HG02870 (cell line): ENCODE data around the gene TRNAU1AP.
"Not testable (repeated sequence)": the region's sequence is repeated elsewhere in the genome, so short reads cannot be mapped to it uniquely, and the experiment has no call there.

Experiments used
- ATAC-seq: cut with Tn5 transposase; IDR thresholded peaks from one replicate; pipeline ENCODE4 v1.9.1; 2021; ENCODE audit warnings: mild to moderate bottlenecking, moderate library complexity; ENCODE audit not compliant: unreplicated experiment

Gene TRNAU1AP

GRCh38 chr1:28552758-28553663 is at the start of gene TRNAU1AP:
Gene TRNAU1AP (plus strand): TSS chr1:28553085. CDS start chr1:28553111, 26 bp downstream.
- peak; percentile 89 for ATAC-seq

- ATAC-seq = no peak
Measured at GRCh38 chr1:28503117-28503516, 49.8 kb upstream of the TRNAU1AP start.

- peak; percentile 62 for ATAC-seq
Measured at GRCh38 chr1:28505406-28506187, 47.3 kb upstream of the TRNAU1AP start, which contains the start of gene RCC1. Gene RCC1 (plus strand): TSS chr1:28506043. CDS start chr1:28529867, 23,824 bp downstream.

GRCh38 chr1:28506907-28507246 is 46.0 kb upstream of the TRNAU1AP start:
- no peak for ATAC-seq

- no peak for ATAC-seq
Measured at GRCh38 chr1:28507247-28507645, 45.6 kb upstream of the TRNAU1AP start.

GRCh38 chr1:28507646-28508434 is 45.0 kb upstream of the TRNAU1AP start:
- no peak for ATAC-seq

- ATAC-seq = no peak
Measured at GRCh38 chr1:28508435-28508754, 44.5 kb upstream of the TRNAU1AP start.

GRCh38 chr1:28509705-28510272 is 43.1 kb upstream of the TRNAU1AP start:
- ATAC-seq = no peak

GRCh38 chr1:28510273-28510969 is 42.5 kb upstream of the TRNAU1AP start:
- ATAC-seq = no peak

GRCh38 chr1:28510970-28511440 is 41.9 kb upstream of the TRNAU1AP start:
- no peak for ATAC-seq

- no peak for ATAC-seq
Measured at GRCh38 chr1:28512058-28512611, 40.8 kb upstream of the TRNAU1AP start.

GRCh38 chr1:28514445-28514933 is 38.4 kb upstream of the TRNAU1AP start:
- not testable (repeated sequence) for ATAC-seq

GRCh38 chr1:28516518-28516956 is 36.3 kb upstream of the TRNAU1AP start:
- ATAC-seq = no peak

- ATAC-seq = no peak
Measured at GRCh38 chr1:28517649-28517999, 35.3 kb upstream of the TRNAU1AP start.

GRCh38 chr1:28518000-28518744 is 34.7 kb upstream of the TRNAU1AP start:
- peak; percentile 63 for ATAC-seq

GRCh38 chr1:28518745-28519341 is 34.0 kb upstream of the TRNAU1AP start:
- no peak for ATAC-seq

- ATAC-seq = no peak
Measured at GRCh38 chr1:28519946-28520725, 32.7 kb upstream of the TRNAU1AP start.

GRCh38 chr1:28520796-28521195 is 32.1 kb upstream of the TRNAU1AP start:
- ATAC-seq = not testable (repeated sequence)
